Chondrocyte (in vitro differentiated cells): ENCODE data around the gene TIMP3. TPM values are rescaled to one million over a fixed set of nuclear protein-coding genes. Genes with fewer than 3 reads are reported as not detected.

Experiments
- DNase-seq: peaks from one replicate; pipeline ENCODE4 v3.0.0; 2021; ENCODE audit warnings: mixed read lengths, low spot score
- H3K27ac Mint-ChIP-seq: one replicate; pipeline ENCODE4 v1.8.0; 2021; ENCODE audit warnings: mild to moderate bottlenecking, moderate library complexity, mixed read lengths; ENCODE audit not compliant: unreplicated experiment
- H3K27me3 Mint-ChIP-seq: 2 replicates; pipeline ENCODE4 v1.8.0; 2021; ENCODE audit warnings: low read depth, mixed read lengths
- H3K36me3 Mint-ChIP-seq: 2 replicates; pipeline ENCODE4 v1.8.0; 2021; ENCODE audit warnings: low read depth, mixed read lengths
- H3K4me1 Mint-ChIP-seq: 2 replicates; pipeline ENCODE4 v1.8.0; 2021; ENCODE audit warnings: low read depth, mild to moderate bottlenecking, mixed read lengths
- H3K4me3 Mint-ChIP-seq: one replicate; pipeline ENCODE4 v1.8.0; 2021; ENCODE audit warnings: mild to moderate bottlenecking, moderate library complexity, mixed read lengths; ENCODE audit not compliant: unreplicated experiment
- H3K9me3 Mint-ChIP-seq: 2 replicates; pipeline ENCODE4 v1.8.0; 2021; ENCODE audit warnings: low read depth, mixed read lengths
- total RNA-seq: library from RNA; stranded (reverse); gene quantifications from 3 replicates; pipeline ENCODE4 v1.2.1, GENCODE V29; 2021
- TF ChIP-seq, protein P1 (sequence below): fragments of 200-600 bp; sonication (generic); IDR thresholded peaks from 2 replicates; pipeline ENCODE4 v1.5.0; 2021; ENCODE audit warnings: antibody characterized with exemption, mild to moderate bottlenecking, moderate library complexity

TIMP3 gene
- total RNA-seq, 1 donor from 2014 or later: 126 TPM

DNA sequence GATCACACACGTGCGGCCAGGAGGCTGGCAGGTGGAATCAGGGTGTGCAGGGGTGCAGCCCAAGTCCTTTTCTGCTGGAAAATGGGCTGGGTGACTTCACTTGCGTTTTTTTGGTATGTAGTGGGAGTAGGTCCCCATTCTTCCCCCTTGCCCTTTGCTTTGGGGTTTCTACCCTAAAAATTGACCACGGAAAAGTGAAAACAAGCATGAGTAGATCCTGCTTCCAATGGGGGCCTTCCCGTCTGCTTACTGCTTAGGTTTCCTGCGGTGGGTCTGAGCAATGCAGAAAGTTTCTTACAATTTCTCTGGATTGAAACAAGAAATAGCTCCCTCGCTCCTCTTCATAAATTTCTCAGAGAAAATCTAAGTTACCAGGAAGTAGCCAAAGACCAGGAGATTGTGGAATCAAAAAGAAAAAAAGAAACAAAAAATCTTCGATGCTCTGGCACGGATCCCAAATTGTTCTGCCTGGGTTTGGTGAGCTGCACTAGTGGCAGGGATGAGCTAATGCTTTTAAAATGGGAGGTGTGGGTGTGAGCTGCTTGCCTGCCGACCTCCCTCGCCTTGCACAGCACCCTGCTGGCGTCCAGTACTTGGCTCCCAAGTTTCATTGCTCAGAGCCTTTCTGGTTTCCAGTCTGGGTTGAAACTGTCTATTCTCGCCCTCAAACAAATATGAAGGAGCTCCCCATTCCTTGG, 2.4 kb downstream of the TIMP3 start:
- Mint-ChIP-seq H3K4me1 (peaks cover 40% of the 10 kb centered on the region), H3K9me3 (no peaks in the 10 kb centered on the region), H3K27me3 (no peaks in the 10 kb centered on the region), H3K4me3 (peak overlapping the region; percentile 92), H3K27ac (peak overlapping the region; percentile 93), H3K36me3 (peaks cover 1% of the 10 kb centered on the region)
- no peak for DNase-seq
- TF ChIP-seq, protein P1, sequence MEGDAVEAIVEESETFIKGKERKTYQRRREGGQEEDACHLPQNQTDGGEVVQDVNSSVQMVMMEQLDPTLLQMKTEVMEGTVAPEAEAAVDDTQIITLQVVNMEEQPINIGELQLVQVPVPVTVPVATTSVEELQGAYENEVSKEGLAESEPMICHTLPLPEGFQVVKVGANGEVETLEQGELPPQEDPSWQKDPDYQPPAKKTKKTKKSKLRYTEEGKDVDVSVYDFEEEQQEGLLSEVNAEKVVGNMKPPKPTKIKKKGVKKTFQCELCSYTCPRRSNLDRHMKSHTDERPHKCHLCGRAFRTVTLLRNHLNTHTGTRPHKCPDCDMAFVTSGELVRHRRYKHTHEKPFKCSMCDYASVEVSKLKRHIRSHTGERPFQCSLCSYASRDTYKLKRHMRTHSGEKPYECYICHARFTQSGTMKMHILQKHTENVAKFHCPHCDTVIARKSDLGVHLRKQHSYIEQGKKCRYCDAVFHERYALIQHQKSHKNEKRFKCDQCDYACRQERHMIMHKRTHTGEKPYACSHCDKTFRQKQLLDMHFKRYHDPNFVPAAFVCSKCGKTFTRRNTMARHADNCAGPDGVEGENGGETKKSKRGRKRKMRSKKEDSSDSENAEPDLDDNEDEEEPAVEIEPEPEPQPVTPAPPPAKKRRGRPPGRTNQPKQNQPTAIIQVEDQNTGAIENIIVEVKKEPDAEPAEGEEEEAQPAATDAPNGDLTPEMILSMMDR: no peak

DNA sequence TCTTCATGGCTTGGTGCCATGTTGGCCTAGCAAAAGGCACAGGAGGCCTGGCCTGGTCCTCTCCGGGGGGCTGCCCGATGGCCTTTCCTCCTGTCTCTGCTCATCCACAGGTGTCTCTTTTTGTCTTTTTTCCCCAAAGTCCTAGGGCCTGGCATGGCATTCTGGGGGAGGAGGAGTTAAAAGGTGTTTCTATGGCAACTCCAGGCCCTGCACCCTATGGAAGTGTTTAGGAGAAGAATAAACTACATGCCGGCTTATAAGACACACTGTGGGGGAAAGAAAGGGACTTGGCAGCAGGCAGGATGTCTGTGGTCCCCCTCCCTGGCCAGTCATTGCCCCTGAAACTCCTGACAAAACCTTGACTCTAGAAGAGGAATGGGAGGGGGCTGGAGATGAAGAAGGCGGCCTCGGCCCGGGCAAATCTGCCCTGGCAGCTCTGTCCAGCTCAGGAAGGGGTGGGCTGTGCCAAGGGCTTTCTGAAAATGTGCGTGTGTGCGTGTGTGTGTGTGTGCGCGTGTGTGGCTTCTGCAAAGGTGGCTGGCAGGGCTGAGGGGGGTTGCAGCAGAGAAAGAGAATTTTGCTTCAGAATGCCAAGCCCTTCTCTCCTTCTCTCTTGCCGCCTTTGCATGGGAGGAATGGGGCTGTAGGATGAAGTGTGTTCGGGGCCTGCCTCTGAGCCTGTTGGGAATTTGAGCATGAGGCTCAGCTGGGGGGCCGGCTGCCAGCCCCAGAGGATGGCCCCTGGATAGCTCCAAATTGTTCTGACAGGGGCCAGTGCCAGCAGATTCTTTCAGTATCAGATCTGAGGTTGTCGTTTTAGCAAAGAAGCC, 3.2 kb downstream of the TIMP3 start:
- peaks cover 1% of the 10 kb centered on the region for H3K36me3 Mint-ChIP-seq
- H3K27me3 Mint-ChIP-seq: no peaks in the 10 kb centered on the region
- no peak for DNase-seq
- no peaks in the 10 kb centered on the region for H3K9me3 Mint-ChIP-seq
- H3K4me1 Mint-ChIP-seq: peaks cover 40% of the 10 kb centered on the region
- peak overlapping the region; percentile 93 for H3K27ac Mint-ChIP-seq
- peak overlapping the region; percentile 92 for H3K4me3 Mint-ChIP-seq
- TF ChIP-seq, protein P1: no peak

DNA sequence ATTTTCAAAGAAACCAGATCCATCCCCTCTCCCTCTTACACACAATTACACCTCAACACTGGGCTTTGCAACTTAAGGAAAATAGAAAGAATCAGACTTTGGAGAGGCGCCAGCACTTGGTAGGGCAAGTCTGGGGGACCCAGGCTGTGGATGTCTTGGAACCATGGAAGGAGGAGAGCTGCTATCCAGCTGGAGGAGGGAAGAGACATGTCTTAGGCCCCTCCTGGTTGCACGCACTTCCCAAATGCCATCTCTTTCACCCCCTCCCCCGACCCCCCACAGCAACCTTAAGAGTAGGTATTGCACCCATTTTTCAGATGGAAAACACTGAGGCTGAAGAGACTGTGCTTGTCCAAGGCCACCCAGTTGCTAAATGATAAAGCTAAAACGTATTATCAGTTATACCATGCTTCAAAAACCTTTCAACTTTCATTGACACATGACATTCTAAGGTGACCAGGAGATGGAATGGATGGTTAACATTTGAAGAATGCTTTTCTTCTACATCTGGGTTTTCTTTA, 3.9 kb downstream of the TIMP3 start:
- Mint-ChIP-seq H3K27me3 (no peaks in the 10 kb centered on the region), H3K4me1 (peaks cover 43% of the 10 kb centered on the region)

DNA sequence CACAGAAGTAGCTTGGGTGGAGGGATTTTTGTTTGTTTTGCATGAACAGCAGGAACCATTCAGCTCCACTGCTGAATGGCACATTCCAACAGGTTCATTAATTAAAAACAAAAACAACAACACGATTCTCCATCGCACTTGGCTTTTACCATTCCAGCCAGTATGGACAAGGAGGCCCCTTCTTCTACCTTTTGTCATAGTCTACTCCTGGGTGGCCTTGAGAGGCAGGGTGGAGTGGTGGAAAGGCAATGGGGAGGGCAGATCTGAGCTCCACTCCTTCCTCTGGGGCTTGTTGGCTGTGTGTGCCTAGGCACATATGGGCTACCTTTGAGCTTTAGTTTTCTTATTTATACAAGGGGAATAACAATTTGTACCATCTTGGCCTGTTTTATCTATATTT, 4.8 kb downstream of the TIMP3 start:
- Mint-ChIP-seq H3K4me3 (no peak overlapping the region), H3K4me1 (peaks cover 43% of the 10 kb centered on the region), H3K9me3 (no peaks in the 10 kb centered on the region), H3K27me3 (no peaks in the 10 kb centered on the region), H3K27ac (peak overlapping the region; percentile 32), H3K36me3 (peaks cover 1% of the 10 kb centered on the region)
- no peak for DNase-seq
- TF ChIP-seq, protein P1: no peak

More for the DNA sequence above, 3.9 kb downstream of the TIMP3 start:
- Mint-ChIP-seq H3K4me3 (no peak overlapping the region), H3K36me3 (peaks cover 1% of the 10 kb centered on the region), H3K27ac (peak overlapping the region; percentile 0), H3K9me3 (no peaks in the 10 kb centered on the region)
- DNase-seq: no peak
- TF ChIP-seq, protein P1: no peak

DNA sequence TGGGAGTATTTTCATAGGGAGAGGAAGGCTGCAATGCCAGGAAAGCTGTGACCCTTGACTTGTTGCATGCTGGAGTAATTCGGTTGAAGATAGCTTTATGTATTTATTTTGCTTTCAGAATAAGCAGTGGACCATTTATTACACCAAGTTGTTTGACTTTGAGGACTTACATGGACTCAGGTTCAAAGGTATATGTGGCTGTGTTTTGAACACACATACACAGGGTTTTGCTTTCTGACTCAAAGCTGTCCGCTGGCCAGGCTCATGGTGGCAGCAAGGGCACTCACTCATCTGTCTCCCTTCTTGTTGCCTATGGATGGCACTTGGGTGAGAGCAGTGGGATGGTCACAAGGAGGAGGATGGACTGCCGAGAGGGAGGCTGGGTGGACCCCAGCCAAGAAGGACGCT, 6.5 kb downstream of the TIMP3 start:
- no peak overlapping the region for H3K4me3 Mint-ChIP-seq
- H3K27ac Mint-ChIP-seq: no peak overlapping the region
- peaks cover 32% of the 10 kb centered on the region for H3K4me1 Mint-ChIP-seq

More for the DNA sequence above, 6.5 kb downstream of the TIMP3 start:
- TF ChIP-seq, protein P1: no peak
- no peak for DNase-seq
- peaks cover 1% of the 10 kb centered on the region for H3K36me3 Mint-ChIP-seq
- H3K9me3 Mint-ChIP-seq: no peaks in the 10 kb centered on the region
- no peaks in the 10 kb centered on the region for H3K27me3 Mint-ChIP-seq
